Measurements from ENCODE around the gene DUSP16.
A peak's percentile ranks its signal among the peaks of the same experiment; 100 is the strongest.

DUSP16 gene

DNA sequence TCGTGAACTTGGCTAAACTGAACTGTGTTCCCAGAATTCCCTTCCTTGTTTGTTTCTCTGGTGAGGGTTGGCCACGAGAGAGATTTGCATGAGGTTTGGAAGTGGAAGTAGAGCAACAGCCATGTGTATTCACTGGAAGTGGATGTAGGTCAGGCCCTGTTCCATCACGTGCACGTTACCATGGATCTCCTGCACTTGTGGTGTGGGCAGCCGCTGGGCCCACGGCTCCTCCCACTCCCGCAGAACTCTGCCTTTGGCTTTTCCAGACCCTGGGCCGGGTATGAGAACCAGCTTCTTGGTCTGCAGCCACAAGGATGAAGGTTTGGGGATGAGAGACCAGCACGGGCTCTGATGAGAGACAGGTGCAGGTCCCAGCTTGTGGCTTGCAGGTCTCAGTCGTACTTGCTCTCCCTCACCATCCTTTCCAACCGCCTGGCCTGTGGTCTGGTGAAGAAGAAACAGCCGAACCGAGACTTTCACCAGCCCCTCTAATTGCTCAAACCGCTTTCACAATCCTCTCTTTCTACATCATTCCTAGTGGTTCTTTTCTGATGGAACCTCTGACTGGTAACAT is 94.9 kb downstream of the DUSP16 start:
- DNase-seq (ENCODE audit: low read depth): peak; percentile 55

DNA sequence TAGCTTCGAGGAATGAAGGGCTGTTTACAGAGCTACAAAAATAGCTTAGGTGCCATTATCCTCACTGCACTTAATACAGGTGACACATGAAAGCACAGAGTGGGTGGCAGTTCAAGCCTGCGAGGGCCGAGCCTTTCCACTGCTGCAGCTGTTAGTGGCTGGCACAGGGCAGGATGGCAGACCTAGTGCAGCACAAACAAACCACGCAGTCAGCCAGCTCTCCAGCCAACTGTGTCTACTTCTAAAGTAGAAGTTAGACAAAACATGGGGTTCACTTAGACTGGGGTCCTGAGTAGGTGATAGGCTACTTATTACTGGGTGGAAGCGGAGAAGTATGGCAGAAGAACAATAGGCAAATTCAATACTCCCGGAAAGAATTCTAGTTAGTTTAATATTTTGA is 95.4 kb downstream of the DUSP16 start:
- no peak for DNase-seq (ENCODE audit: low read depth)

GRCh38 chr12:12466157-12466556 is 96.5 kb downstream of the DUSP16 start:
- DNase-seq (ENCODE audit: low read depth): peak; percentile 72

- no peak for DNase-seq (ENCODE audit: low read depth)
Measured at GRCh38 chr12:12465522-12465921, 97.1 kb downstream of the DUSP16 start.

DNA sequence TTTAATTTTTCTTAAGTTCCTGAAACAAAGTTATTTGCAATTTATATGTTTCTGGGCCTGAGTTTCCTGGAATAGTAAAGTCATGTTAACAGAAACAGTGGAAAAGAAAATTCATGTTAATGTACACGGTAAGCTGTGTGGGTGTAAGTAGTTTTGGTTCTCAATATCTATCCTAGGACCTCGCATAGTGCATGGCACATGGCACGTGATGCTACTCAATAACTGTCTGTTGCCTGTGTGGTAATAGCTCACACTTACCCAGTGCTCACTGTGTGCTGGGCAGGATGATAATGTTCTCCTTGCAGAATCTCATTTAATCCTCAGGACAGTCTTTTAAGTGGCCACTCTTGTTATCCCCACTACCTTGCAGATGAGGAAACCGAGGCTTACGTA is 100.7 kb downstream of the DUSP16 start:
- no peak for DNase-seq (ENCODE audit: low read depth)

- no peak for DNase-seq (ENCODE audit: low read depth)
Measured at GRCh38 chr12:12460935-12461922, 101.4 kb downstream of the DUSP16 start.

DNA sequence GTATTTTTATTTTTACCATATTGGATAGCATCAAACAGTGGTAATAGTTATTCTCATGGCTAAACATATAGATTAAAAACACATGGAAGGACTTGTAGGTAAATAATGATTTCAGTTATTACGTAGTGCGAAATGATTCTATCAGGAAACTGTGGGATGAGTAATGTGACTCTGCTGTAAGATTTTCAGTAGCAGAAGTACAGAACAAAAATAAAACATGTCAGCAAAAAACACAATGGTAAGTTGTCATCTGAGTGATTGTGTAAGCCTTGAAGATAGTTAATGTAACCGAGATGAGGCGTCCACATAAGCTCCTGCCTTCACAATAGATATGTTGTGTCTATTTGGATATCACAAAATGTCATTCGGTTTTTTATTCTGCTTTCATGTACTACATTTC is 106.0 kb downstream of the DUSP16 start:
- DNase-seq (ENCODE audit: low read depth): no peak

DNA sequence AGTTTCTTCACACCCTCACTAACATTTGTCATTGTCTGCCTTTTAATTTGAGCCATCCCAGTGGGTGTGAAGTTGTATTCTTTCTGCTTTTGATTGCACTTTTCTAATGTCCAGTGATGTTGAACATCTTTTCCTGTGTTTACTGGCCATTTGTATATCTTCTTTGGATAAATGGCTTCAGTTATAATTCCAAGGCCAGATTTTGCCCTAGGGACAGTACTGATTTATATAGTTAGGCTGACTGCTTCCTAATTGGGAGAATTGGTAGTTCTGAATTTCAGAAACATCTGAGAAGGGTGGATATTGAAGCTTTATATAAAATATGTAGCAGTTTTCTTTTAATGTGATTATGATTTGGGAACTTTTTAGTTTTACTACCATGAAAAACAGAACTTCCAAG is 108.3 kb downstream of the DUSP16 start:
- no peak for DNase-seq (ENCODE audit: low read depth)

- no peak for DNase-seq (ENCODE audit: low read depth)
Measured at GRCh38 chr12:12453635-12454034, 109.0 kb downstream of the DUSP16 start.

DNA sequence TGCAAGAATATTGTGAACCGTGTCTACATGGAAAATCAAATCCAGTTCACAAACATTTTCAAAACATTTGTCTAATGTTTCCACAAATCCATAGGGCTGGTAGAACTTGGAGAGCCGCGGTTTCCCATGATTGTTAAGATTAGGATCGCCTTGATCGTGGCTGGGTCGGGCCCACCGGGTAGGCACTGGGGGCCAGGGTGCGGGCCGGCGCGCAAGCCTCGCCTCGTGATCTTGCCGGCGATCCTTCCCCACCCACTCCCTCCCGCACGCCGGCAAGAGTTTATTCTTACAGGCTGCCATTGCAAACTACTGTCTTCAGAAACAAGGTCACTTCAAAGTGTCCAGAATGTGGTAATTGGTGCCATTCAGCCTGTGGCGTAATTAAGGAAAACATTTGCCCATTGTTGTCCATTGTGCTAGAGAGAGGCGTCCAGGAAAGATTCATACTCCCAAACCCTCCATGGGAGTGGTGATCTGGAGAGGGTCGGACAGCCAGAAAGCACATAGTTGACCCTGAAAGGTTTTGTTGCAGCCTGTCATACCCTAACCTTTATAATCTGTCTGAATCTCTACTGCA is 110.2 kb downstream of the DUSP16 start:
- no peak for DNase-seq (ENCODE audit: low read depth)

- DNase-seq (ENCODE audit: low read depth): no peak
Measured at GRCh38 chr12:12451098-12451497, 111.6 kb downstream of the DUSP16 start.

GRCh38 chr12:12450043-12450471 is 112.6 kb downstream of the DUSP16 start:
- DNase-seq (ENCODE audit: low read depth): no peak

- no peak for DNase-seq (ENCODE audit: low read depth)
Measured at GRCh38 chr12:12449533-12450025, 113.1 kb downstream of the DUSP16 start.

DNA sequence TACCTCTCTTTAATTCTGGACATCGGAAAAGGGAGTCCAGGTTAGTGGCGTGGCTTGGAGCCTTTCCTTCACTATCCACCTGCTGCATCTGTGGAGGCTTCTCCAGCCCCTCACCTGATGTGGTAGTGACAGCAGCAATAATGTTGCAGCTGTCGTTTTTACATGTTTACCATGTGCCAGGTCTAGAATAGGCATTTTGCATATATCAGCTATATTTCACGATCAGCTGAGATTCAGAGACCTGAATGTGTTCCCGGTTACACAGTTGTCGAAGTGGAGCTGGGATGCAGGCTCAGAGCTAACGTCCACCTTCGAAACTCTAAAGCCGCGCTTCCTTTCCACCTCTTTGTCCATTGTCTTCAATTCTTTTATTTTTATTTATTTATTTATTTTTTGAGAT is 114.8 kb downstream of the DUSP16 start:
- no peak for DNase-seq (ENCODE audit: low read depth)

DNA sequence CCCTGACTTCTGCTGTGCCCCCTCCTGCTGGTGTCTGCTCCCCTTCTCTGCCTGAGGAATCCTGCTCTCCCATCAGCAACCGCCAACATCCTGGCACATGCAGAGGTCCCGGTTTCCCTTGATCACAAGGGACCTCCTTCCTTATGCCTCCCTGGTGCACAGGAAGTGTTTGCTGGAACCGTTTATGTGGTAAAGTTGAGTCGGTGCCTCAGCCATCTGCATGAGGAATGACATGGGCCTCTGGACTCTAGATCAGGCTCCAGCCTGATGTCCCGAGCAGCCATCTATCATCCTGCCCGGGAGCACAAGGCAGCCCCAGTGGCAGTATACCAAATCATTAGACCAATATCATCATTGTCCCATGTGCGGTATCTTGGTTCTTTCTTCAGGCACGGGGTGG is 115.4 kb downstream of the DUSP16 start:
- DNase-seq (ENCODE audit: low read depth): no peak

GRCh38 chr12:12446786-12447185 is 115.9 kb downstream of the DUSP16 start:
- DNase-seq (ENCODE audit: low read depth): no peak

DNA sequence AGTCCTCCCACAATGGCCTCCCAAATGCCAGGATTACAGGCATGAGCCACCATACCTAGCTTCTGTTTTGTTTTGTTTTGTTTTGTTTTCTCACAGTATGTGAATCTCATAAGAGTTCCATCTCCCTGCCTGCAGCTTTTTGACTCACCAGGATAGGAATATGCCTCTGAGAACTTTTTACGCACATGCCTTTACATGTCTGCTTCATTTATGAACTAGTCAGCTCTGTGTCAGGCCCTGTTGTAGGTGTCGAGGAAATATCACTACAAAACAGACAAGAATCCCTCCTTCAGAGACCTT is 116.8 kb downstream of the DUSP16 start:
- DNase-seq (ENCODE audit: low read depth): no peak

DNA sequence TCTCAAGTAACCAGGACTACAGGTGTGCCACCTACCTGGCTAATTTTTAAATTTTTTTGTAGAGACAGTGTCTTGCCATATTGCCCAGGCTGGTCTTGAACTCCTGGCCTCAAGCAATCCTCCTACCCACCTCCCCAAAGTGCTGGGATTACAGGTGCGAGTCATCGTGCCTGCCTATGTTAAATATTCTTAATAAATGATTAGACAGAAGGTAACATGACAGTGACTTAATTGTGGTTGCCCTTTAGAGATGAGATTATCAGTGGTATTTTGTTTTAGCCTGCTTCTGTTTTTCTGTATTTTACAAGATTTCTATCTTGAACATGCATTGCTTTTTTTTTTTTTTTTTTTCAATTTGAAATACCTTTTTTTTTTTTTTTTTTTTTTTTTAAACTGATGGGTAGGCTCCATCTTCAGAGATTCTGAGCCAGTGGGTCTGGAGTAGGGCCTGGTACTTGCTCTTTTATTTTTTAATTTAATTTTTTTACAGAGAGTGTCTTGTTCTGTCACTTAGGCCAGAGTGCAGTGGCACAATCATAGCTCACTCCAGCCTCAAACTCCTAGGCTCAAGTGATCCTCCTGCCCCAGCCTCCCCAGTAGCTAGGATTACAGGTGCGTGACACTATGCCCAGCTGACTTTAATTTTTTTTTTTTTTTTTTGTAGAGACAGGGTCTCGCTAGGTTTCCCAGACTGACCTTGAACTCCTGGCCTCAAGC is 117.3 kb downstream of the DUSP16 start:
- no peak for DNase-seq (ENCODE audit: low read depth)

GRCh38 chr12:12443431-12443878 is 119.2 kb downstream of the DUSP16 start:
- no peak for DNase-seq (ENCODE audit: low read depth)

DNA sequence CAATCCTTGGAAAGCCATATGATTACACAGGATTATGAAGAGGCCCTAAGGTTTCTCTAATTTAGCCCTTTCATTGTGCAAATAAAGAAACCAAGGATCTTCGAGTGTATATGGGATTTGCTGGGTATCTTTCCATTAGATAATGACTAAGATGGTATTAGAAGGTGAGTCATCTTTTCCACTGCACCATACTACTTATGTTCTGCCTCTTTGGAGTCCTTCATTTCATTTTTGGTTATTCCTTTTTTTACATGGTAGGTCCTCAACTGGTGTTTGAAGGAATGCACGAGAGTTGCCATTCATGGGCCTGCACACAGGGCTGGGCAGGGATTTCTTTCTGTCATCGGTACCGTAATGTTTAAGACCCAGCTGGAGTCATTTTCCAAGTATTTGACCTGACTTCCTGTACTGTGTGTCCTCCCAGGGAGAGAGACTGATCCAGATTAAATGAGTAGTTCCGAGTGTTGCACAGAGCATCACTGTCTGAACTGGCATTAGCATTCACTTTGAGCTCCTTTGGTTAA is 120.1 kb downstream of the DUSP16 start:
- DNase-seq (ENCODE audit: low read depth): no peak

DNA sequence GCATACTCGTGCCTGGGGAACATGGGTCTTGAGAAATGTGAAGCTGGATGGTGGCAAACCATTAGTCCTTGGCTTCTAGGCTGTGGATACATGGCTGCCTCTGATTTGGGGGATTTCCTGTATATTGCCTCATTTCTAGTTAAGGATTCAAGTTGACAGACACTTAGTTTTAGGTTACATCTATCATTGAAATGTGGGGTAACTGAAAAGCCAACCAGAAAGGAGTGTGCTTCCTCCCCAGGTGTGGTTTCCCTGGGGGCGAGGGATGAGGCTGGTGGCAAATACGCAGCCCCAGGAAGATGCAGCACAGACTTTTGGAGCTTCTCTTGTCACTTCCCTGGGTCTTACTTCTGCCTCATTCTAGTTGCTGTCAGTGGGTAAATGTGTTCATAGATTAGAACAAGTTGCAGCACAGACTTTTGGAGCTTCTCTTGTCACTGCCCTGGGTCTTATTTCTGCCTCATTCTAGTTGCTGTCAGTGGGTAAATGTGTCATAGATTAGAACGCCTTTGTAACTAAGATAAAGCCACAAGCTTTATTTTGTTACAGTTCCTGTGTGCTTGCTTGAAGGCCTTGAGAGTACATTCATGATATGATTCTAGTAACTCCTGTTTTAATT is 120.7 kb downstream of the DUSP16 start:
- DNase-seq (ENCODE audit: low read depth): peak; percentile 52

DNA sequence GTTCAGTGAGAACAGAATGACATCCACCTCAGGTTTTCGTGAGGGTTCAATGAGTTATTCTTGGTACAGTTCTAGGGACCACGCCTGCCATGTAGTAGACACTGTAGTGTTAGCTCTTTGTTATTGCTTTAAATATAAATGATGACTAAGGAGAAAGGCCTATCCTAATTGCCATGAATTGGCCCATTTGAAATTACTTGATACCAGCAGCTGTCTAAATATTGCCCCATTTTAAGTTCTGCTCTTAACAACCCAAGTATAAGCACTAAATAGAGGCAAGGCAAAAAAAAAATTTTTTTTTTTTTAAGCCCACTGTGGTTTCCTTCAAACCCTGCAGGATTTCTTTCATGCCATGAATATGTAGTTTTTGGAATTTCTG is 121.2 kb downstream of the DUSP16 start:
- no peak for DNase-seq (ENCODE audit: low read depth)
